ENCODE results near the gene IL16. TPM values are rescaled to one million over a fixed set of nuclear protein-coding genes. Genes with fewer than 3 reads are reported as not detected.
A peak's percentile ranks its signal among the peaks of the same experiment; 100 is the strongest.
"Not testable (repeated sequence)": the region's sequence is repeated elsewhere in the genome, so short reads cannot be mapped to it uniquely, and the experiment has no call there.

IL16 gene
- total RNA-seq, 1 experiment from 2014 or later = 0.03 TPM

DNA sequence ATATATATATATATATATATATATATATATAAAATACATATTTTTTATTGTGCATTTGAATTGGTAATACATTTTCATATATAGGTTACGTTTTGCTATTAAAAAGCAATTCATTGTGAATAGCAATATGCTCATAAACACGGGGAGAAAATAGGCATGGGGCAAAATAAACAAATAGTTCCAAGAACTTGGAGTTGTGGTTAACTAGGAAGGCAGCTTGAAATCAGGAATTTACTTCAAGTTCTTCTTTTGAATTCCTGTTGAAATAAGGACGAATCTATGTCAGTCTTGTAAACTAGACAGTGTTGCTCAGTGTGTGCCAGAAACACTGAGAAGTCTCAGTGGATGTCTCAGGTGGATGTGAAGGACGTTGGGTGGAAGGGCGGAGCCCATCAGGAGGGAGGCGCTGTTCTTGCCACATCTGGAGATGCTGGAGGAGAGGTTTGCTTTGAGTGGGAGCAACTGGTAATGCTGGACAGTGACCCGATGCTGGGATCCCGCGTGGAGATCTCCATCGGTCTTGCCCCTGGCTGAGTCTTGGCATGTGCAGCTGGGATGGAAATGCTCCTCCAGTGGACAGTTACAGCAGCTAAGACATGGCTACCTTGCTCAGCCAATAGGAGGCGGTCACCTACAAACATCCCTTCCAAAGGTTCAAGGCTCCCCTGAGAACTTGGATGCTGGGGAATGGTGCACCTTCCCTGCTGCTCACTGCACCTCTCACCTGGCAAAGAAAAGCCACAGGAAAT lies 2.5 kb downstream of the IL16 start:
- no peak for DNase-seq (ENCODE audit: low read depth)

DNA sequence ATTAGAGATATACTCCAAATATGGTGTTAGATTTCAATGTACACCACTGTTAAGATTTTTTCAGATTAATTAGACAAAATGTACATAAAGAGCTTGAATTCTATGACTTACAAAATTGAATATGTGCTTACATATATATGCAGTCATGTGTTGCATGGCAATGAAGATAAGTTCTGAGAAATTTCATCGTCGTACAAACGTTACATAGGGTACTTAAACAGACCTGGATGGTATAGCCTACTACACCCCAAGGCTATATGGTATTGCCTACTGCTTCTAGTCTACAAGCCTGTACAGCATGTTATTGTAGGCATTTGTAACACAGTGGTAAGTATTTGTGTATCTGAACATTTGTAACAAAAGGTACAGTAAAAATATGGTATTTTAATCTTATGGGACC lies 9.3 kb downstream of the IL16 start:
- no peak for DNase-seq (ENCODE audit: low read depth)

DNA sequence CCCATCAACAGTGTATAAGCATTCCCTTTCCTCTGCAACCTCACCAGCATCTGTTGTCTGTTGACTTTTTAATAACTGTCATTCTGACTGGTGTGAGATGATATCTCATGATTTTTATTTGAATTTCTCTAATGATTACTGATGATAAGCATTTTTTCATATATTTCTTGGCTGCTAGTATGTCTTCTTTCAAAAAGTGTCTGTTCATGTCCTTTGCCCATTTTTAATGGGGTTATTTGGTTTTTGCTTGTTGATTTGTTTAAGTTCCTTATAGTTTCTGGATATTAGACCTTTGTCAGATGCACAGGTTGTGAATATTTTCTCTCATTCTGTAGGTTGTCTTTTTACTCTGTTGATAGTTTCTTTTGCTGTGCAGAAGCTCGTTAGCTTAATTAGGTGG lies 11.3 kb downstream of the IL16 start:
- DNase-seq (ENCODE audit: low read depth) = not testable (repeated sequence)

DNA sequence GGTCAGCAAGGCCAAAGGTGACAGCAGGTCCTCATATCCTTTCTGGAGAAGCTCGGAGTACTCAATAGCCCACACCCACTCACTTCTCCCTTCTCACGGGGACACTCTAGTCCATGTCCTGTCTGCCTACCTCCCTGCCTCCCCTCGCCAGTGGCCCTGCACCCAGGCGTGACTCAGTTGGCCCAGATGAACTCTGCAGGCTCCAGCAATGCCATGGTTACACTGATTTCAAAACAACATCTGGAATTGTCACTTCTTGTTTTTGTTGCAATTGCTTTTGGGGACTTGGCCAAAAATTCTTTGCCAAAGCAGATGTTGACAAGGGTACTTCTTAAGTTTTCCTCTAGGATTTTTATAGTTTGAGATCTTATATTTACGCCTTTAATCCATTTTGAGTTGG lies 13.0 kb downstream of the IL16 start:
- DNase-seq (ENCODE audit: low read depth) = no peak

DNA sequence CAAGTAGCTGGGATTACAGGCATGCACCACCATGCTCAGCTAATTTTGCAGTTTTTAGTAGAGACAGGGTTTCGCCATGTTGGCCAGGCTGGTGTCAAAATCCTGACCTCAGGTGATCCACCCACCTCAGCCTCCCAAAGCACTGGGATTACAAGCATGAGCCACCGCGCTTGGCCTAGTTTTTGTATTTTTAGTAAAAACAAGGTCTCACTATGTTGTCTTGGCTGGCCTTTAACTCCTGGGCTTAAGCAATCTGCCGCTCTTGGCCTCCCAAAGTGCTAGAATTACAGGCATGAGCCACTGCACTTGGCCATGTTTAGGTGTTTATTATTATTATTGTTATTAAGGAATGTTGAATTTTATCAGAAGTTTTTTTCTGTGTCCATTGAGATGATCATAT lies 14.7 kb downstream of the IL16 start:
- no peak for DNase-seq (ENCODE audit: low read depth)

DNA sequence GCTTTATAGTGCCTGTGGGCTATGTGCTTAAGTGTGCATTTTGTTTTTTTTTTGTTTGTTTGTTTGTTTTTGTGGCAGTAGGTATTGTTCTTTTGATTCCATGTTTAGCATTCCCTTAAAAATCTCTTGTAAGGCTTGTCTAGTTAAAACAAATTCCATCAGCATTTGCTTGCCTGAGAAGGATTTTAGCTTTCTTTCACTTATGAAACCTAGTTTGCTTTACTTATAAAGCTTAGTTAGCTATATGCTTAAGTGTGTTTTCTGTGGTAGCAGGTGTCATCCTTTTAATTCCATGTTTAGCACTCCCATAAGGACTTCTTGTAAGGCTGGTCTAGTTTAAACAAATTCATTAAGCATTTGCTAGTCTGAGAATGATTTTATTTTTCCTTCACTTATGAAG lies 17.3 kb downstream of the IL16 start:
- no peak for DNase-seq (ENCODE audit: low read depth)

DNA sequence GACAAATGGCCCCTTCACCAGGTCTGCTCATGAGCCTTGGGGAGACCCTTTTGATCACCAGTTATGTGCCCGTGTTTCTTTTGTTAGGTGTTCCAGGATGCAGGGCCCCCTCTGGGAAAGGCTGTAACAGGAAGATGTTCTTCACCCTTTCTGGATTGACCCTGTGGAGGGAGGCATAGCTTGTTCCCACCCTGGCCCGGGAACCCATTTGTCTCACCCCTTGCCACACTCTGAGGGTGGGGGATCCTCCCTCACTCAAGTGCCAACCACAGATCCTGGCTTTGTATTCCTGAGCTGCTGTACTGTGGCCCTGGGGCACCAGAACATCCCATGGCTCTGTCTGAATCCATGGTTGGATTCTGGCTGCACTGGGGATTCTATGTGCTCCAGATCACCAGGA lies 18.9 kb downstream of the IL16 start:
- DNase-seq (ENCODE audit: low read depth) = no peak

DNA sequence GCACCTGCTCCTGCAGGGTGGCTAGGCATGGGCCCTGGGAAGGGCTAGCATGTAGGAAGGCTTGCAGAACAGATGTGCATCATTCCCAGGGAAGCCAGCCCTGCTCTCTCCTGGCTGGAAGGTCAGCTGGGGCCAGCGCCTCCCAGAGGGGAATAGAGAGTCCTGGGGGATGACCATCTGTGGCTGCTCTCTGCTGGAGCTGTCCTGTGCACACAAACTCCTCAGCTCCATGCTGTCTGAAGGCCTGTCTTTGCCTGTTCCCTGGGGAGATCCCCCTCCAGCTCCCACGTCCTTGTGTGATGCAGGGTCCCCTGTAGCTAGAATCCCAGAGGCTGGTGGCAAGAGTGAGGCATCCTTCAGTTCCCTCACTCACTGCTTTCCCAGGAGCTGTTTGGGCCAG lies 19.3 kb downstream of the IL16 start:
- DNase-seq (ENCODE audit: low read depth) = no peak

DNA sequence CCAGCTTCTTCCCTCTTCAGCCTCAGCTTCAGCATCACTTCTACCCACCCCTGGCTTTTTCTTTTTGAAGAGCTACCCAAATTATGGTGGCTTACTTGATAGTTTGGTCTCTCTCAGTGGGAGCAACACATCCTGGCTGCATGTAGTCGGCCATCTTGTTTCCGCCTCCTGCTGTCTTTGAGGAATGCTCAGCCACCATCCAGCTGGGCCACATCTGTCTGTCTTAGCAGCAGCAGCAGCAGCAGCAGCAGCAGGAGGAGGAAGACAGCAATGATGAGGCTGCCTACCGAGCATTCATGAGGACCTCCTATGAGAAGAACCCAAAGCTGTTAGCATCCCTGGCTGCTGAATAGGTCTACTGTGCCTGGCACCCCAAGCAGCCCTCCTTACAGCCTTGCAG lies 19.7 kb downstream of the IL16 start:
- no peak for DNase-seq (ENCODE audit: low read depth)

DNA sequence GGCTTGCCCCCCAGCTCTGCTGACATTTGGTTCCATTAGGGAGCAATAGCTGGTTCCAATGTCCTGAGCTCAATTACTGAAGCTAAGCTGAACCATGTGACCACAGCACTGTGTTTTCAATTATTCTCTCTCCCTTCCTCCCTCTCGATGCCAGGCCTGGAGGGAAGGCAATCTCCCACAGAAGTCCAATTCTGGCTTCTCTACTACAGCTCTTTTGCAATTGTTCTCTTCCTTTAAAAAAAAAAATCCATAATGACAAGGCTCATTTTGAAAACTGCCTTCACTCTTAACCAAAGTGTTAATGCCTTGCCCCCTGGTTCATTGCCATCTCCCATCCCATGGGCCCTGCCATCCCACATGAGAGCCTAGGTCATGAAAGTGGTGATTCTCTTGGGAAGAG lies 24.8 kb downstream of the IL16 start:
- DNase-seq (ENCODE audit: low read depth) = no peak

DNA sequence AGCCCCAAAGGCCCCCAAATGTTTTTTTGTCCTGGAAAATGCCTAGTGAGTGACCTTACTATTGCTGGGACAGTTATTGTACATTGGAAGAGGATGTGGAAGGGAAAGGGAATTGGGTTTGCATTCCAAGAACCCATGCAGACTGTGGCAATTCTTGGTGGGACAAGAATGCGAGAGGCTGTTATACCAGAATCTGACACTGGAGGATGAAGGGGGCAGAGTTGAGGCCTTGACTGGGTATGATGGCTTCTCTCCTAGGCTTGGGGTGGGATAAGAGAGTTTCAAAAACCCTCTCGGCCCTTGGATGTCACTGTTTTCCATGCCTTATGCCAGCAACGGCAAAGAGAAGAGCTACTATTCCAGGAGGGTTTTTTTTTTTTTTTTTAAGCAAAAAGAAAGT lies 25.3 kb downstream of the IL16 start:
- DNase-seq (ENCODE audit: low read depth) = no peak

DNA sequence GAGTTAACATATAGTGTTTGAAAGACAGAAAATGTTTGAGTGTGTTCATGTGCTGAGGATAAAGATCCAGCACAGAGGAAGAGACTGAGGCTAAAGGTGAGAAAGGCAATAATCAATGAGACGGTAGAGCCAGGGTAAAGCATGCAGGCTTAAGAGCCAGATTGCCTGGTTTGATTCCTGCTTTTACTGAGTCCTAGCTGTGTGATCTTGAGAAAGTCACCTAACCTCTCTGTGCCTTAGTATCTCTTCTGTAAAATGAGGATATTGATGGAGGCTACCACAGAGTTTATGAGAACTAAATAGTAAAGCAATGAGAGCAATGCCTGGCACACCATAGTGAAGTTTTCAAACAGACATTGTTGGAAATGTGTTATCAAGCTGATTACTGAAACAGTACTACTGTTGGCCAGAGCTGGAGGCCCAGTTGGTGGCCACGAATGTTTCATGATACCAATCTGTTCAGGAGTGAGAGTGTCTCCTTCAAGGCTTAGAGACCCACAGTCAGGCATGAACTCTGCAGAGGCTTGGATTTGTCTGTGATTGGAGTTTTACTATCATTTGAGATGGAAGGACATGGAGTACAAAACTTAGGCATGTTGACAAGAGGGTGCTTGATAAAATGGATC lies 26.8 kb downstream of the IL16 start:
- no peak for DNase-seq (ENCODE audit: low read depth)

DNA sequence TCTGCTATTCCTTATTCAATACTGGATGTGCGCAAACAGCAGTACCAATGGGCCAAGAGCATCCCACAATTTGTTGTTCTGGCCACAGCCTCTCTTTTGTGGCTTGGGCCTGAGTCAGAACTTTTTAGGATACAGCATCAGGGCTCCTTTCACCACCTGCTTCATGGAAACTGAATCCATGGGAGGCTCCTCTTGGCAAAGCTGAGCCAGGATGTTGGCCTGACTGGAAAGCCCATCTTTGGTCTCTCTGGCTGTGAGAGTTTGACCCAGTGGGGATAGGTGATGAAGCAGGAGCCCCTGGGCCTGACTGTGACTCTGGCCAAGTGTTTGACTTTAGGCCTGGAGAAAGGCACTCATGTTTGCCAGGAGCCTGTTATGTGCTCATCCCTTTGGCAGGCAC lies 27.6 kb downstream of the IL16 start:
- DNase-seq (ENCODE audit: low read depth) = no peak

DNA sequence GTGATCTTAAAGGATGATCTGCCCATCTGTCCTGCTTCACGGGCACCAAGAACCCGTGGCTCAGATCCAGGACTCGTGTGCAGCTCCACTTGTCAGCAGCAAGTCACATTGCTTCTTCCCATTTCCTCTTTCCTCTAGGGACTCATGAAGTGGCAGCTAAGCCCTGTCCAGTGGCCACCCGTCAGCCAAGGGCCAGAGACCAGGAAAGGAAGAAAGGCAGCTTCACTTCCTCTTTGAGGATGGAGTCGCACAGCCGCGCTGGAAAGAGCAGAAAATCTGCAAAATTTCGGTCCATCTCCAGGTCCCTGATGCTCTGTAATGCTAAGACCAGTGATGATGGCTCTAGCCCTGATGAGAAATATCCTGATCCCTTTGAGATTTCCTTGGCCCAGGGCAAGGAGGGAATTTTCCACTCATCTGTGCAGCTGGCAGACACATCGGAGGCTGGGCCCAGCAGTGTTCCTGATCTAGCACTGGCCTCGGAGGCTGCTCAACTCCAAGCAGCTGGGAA lies 28.5 kb downstream of the IL16 start:
- no peak for DNase-seq (ENCODE audit: low read depth)

DNA sequence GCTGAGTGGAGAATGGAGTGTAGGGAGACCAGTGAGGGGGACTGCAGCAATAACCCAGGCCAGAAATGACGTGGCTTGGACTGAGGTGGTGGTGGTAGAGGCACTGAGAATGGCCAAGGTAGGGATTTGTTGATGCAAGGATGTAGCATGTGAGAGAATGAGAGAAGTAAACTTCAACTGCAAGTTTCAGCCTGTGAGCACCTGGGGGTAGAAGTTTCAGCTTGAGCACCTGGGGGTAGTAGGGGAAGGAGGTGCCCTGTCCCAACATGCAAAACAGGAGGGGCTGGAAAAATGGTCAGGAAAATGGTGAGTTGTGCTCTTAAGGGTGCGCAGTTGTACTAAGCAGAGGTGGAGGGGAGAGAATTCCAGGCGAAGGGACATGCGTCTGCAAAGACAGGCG lies 31.0 kb downstream of the IL16 start:
- no peak for DNase-seq (ENCODE audit: low read depth)

DNA sequence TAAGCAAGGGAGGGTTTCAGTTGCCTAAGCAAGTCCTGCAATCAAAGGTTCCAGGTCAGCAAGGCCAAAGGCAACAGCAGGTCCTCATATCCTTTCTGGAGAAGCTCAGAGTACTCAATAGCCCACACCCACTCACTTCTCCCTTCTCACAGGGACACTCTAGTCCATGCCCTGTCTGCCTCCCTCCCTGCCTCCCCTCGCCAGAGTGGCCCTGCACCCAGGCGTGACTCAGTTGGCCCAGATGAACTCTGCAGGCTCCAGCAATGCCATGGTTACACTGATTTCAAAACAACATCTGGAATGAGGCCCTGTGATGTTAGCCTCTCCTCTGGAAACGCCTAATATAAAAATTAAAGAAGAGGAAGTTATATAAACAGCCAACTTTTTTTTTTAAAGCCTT lies 32.9 kb downstream of the IL16 start:
- DNase-seq (ENCODE audit: low read depth) = no peak

DNA sequence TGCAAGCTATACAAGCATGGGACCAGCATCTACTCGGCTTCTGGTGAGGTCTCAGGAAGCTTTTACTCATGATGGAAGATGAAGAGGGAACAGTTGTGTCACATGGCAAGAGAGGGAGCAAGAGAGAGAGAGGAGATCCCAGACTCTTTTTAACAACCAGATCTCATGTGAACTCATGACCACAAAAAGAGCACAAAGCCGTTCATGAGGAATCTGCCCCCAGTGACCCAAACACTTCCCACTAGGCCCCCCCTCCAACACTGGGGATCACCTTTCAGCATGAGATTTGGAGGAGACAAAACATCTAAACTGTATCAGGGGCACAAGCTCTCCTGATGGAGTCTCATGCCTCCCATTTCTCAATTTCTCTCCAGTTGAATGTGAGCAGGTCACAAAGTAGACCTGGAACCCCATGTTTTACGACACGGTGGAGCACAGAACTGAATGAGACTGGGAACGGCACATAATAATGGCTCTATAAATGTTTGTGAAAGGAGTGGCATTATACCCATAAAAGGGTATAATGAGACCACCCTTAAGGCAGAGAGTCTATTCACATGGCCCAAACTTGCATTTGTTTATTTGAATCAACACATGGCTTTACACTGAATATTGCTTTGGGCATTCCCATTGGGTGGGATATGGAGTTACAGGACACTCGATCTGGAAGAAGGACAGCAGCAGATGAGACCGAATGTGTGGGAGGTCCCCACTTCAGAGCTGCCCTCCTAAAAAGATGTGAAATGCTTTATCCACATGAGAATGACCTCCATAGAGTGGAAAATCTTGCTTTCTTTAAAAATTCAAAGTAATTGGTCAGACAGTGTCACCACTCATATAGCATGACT lies 38.8 kb downstream of the IL16 start:
- DNase-seq (ENCODE audit: low read depth) = no peak

DNA sequence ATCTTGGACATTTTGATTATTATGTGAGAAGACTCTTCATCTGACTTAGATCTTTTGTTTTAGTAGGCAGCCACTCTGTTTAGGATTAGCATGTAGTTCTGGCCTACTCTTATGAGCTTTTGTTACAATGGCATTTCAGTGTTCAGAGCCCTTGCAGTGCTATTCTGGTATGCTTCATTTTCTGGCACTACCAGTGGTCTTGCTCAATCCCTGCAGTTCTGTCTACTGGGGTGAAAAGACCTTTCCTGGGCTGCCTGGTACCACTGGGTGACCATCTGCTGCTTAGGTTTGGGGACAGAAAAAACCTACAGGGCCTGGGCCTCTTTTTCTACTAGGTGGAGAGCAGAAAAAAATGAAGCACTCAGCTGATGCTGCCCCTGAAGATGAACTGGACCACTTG lies 42.5 kb downstream of the IL16 start:
- DNase-seq (ENCODE audit: low read depth) = no peak

DNA sequence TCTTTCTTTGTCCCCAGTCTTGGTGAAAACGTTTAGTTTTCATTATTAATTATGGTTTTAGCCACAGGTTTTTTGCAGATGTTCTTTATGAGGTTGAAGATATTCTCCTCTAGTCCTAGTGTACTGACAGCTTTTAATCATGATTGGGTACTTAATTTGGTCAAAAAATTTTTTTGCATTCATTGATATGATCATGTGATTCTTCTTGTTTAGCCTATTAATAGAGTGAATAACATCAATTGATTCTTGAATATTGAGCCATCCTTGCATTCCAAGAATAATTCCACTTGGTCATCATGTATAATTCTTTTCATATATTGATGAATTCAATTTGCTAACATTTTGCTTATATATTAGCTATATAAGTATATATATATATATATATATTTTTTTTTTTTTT lies 46.1 kb downstream of the IL16 start:
- no peak for DNase-seq (ENCODE audit: low read depth)

DNA sequence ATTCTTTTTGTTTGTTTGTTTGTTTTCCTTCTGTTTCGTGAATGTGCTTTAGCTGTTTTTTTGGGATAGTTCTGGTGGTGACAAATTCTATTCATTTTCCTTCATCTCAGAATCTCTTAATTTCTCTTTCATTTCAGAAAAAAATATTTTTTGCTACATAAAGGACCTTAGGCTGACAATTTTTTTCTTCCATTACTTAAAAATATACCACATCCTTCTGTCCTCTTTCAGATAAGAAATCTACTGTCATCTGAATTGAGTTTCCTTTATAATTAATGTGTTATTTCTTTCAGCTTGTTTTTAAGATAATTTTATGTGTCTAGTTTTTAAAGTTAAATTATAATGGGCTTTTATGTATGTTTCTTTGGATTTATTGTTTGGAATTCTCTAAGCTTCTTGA lies 47.6 kb downstream of the IL16 start:
- no peak for DNase-seq (ENCODE audit: low read depth)

DNA sequence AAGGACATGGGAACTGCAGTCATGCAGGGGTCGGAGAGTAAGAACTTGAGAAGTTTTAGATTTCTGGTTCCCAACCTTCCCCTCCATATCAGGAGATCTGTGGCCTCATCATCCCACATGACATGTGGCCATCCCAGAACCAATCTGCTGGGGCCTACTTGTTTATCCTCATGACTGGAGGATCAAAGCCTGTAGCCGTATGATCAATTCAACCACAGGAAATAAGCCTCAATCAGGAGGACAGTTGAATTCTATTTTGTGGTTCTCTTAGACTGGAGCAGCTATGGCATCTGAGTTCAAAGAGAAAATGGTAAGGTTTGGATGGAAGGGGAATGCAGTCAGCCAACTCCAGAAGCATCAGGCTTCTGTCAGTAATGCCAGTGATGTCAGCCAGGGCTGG lies 57.2 kb downstream of the IL16 start:
- peak; percentile 12 for DNase-seq (ENCODE audit: low read depth)

DNA sequence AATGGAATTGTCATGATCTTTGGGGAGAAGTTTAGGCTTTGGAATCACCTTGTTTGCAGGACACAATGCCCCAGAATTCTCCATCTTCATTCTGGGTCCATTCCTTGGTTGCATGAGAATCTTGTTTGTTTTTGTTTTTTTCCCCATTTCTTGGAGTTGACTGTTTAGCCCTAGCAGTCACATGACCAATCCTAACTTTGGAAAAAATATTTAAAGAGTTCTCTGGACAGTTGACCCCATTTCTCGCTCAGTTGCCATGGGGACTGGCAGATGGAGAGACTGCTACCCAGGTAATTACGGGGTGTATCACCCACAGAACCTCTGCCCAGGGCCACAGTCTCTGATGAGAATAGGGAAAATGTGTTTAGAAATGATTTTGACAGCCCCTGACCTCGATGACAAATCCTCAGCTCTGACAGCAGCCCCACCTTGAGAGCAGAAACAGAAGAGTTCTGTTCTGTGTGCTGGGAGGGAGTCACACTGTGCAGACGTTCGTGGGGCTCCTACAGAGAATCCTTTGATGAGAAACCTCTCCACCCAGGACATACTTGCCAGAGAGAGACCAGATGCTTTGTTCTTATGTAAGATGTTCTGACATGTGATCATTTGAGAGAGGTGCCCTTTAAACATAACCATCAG lies 57.7 kb downstream of the IL16 start:
- no peak for DNase-seq (ENCODE audit: low read depth)
